ENCODE results near the gene FSTL4.

DNA sequence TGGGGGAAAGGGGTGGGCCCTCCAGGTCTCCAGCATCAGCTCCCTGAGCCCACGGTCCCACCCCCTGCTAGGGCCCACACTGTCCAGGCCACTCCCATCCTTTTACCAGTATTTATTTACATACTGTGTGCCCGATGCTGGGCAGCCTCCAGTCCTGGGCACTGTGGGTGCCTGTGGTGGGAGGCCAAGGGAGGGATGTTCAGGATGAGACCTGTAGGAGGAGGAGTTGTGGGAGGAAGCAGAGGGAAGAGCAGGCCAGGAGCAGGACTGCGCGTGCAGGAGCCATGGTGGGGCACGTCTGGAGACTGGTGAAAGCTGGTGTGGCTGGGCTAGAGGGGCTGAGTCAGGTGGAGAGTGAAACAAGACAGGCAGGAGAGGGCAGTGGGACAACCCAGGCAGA lies 293.1 kb downstream of the FSTL4 start:
- no peak for TF ChIP-seq ZFP30 (CRISPR knock-in tag; IDR thresholded peaks at IDR 0.05)
- TF ChIP-seq, protein P1, sequence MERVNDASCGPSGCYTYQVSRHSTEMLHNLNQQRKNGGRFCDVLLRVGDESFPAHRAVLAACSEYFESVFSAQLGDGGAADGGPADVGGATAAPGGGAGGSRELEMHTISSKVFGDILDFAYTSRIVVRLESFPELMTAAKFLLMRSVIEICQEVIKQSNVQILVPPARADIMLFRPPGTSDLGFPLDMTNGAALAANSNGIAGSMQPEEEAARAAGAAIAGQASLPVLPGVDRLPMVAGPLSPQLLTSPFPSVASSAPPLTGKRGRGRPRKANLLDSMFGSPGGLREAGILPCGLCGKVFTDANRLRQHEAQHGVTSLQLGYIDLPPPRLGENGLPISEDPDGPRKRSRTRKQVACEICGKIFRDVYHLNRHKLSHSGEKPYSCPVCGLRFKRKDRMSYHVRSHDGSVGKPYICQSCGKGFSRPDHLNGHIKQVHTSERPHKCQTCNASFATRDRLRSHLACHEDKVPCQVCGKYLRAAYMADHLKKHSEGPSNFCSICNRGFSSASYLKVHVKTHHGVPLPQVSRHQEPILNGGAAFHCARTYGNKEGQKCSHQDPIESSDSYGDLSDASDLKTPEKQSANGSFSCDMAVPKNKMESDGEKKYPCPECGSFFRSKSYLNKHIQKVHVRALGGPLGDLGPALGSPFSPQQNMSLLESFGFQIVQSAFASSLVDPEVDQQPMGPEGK (CRISPR knock-in tag; IDR thresholded peaks at IDR 0.05; ENCODE audit: borderline replicate concordance): no peak
- no peak for TF ChIP-seq ZNF70 (CRISPR knock-in tag; IDR thresholded peaks at IDR 0.05)
- no peak for TF ChIP-seq ARNTL (CRISPR knock-in tag; IDR thresholded peaks at IDR 0.05; ENCODE audit: borderline replicate concordance, low read depth)
- TF ChIP-seq, protein P2, sequence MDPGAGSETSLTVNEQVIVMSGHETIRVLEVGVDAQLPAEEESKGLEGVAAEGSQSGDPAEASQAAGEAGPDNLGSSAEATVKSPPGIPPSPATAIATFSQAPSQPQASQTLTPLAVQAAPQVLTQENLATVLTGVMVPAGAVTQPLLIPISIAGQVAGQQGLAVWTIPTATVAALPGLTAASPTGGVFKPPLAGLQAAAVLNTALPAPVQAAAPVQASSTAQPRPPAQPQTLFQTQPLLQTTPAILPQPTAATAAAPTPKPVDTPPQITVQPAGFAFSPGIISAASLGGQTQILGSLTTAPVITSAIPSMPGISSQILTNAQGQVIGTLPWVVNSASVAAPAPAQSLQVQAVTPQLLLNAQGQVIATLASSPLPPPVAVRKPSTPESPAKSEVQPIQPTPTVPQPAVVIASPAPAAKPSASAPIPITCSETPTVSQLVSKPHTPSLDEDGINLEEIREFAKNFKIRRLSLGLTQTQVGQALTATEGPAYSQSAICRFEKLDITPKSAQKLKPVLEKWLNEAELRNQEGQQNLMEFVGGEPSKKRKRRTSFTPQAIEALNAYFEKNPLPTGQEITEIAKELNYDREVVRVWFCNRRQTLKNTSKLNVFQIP (CRISPR knock-in tag; IDR thresholded peaks at IDR 0.05; ENCODE audit: borderline replicate concordance, low read depth): no peak
- TF ChIP-seq, protein P3, sequence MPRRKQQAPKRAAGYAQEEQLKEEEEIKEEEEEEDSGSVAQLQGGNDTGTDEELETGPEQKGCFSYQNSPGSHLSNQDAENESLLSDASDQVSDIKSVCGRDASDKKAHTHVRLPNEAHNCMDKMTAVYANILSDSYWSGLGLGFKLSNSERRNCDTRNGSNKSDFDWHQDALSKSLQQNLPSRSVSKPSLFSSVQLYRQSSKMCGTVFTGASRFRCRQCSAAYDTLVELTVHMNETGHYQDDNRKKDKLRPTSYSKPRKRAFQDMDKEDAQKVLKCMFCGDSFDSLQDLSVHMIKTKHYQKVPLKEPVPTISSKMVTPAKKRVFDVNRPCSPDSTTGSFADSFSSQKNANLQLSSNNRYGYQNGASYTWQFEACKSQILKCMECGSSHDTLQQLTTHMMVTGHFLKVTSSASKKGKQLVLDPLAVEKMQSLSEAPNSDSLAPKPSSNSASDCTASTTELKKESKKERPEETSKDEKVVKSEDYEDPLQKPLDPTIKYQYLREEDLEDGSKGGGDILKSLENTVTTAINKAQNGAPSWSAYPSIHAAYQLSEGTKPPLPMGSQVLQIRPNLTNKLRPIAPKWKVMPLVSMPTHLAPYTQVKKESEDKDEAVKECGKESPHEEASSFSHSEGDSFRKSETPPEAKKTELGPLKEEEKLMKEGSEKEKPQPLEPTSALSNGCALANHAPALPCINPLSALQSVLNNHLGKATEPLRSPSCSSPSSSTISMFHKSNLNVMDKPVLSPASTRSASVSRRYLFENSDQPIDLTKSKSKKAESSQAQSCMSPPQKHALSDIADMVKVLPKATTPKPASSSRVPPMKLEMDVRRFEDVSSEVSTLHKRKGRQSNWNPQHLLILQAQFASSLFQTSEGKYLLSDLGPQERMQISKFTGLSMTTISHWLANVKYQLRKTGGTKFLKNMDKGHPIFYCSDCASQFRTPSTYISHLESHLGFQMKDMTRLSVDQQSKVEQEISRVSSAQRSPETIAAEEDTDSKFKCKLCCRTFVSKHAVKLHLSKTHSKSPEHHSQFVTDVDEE (CRISPR knock-in tag; IDR thresholded peaks at IDR 0.05): no peak
- TF ChIP-seq ZFP3 (CRISPR knock-in tag; IDR thresholded peaks at IDR 0.05): no peak
- no peak for TF ChIP-seq BACH2 (CRISPR knock-in tag; IDR thresholded peaks at IDR 0.05; ENCODE audit: borderline replicate concordance)
- TF ChIP-seq, protein P4, sequence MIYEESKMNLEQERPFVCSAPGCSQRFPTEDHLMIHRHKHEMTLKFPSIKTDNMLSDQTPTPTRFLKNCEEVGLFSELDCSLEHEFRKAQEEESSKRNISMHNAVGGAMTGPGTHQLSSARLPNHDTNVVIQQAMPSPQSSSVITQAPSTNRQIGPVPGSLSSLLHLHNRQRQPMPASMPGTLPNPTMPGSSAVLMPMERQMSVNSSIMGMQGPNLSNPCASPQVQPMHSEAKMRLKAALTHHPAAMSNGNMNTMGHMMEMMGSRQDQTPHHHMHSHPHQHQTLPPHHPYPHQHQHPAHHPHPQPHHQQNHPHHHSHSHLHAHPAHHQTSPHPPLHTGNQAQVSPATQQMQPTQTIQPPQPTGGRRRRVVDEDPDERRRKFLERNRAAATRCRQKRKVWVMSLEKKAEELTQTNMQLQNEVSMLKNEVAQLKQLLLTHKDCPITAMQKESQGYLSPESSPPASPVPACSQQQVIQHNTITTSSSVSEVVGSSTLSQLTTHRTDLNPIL (CRISPR knock-in tag; IDR thresholded peaks at IDR 0.05; ENCODE audit: low read depth): no peak
